IMR-90 (cell line): ENCODE results near the gene CMIP. TPM values are rescaled to one million over a fixed set of nuclear protein-coding genes. Genes with fewer than 3 reads are reported as not detected.
A peak's percentile ranks its signal among the peaks of the same experiment; 100 is the strongest.

Experiments
- ATAC-seq: fragments of 200-7000 bp; cut with Tn5 transposase; 2 replicates; pipeline ENCODE4 v1.9.1; 2020; ENCODE audit warnings: low read depth, mild to moderate bottlenecking, moderate library complexity
- BruUV-seq: library from RNA; stranded (reverse); fragments of 400-500 nt; replicated peaks from 2 replicates; lab custom pipeline; 2021; lab: Mats Ljungman, UMichigan
- CTCF ChIA-PET: fragments of 300-600 bp; formaldehyde crosslinking; extraction: SDS; loops from one replicate; lab custom pipeline; 2021; ENCODE audit warnings: antibody characterized with exemption; lab: Yijun Ruan, JAX
- POLR2A ChIA-PET: fragments of 300-600 bp; sonication (Branson Sonifier 250); formaldehyde crosslinking; loops from one replicate; lab custom pipeline; 2022; ENCODE audit warnings: antibody characterized with exemption; ENCODE audit not compliant: unreplicated experiment; lab: Charles Lee
- DNase-seq: peaks from one replicate; pipeline ENCODE4 v3.0.0; 2013
- H2AFZ ChIP-seq: replicated peaks from 2 replicates; pipeline ENCODE3; 2013; ENCODE audit warnings: low read length, mild to moderate bottlenecking; ENCODE audit not compliant: poor library complexity
- H2AK5ac ChIP-seq: 2 replicates; pipeline ENCODE4 v1.6.1; 2013; ENCODE audit warnings: low read depth, low read length, inconsistent platforms
- H2AK9ac ChIP-seq: replicated peaks from 2 replicates; pipeline ENCODE3; 2013; ENCODE audit warnings: mild to moderate bottlenecking, low read depth, low read length, moderate library complexity; ENCODE audit not compliant: poor library complexity
- H2BK120ac ChIP-seq: 2 replicates; pipeline ENCODE4 v1.6.1; 2013; ENCODE audit warnings: low read depth, low read length, inconsistent platforms
- H2BK15ac ChIP-seq: 3 replicates; pipeline ENCODE4 v1.6.1; 2013; ENCODE audit warnings: low read depth, low read length, inconsistent platforms
- H2BK20ac ChIP-seq: 2 replicates; pipeline ENCODE4 v1.6.1; 2013; ENCODE audit warnings: low read depth, mild to moderate bottlenecking, inconsistent platforms, low read length, moderate library complexity
- H2BK5ac ChIP-seq: 2 replicates; pipeline ENCODE4 v1.6.1; 2013; ENCODE audit warnings: mild to moderate bottlenecking, low read depth, low read length, inconsistent platforms; ENCODE audit not compliant: poor library complexity, severe bottlenecking
- H3K14ac ChIP-seq: replicated peaks from 2 replicates; pipeline ENCODE4 v1.6.1; 2013; ENCODE audit warnings: low read depth, low read length, inconsistent platforms
- H3K18ac ChIP-seq: 2 replicates; pipeline ENCODE4 v1.6.1; 2013; ENCODE audit warnings: low read depth, low read length, control low read depth
- H3K23ac ChIP-seq: 2 replicates; pipeline ENCODE4 v1.6.1; 2013; ENCODE audit warnings: low read depth, low read length, inconsistent platforms
- H3K27ac ChIP-seq: 2 replicates; pipeline ENCODE4 v1.5.1; 2013; ENCODE audit warnings: mild to moderate bottlenecking, control low read depth, low read length; ENCODE audit not compliant: insufficient read depth
- H3K27me3 ChIP-seq: 2 replicates; pipeline ENCODE4 v1.6.1; 2013; ENCODE audit warnings: low read length; ENCODE audit not compliant: control insufficient read depth, insufficient read depth
- H3K36me3 ChIP-seq: 2 replicates; pipeline ENCODE4 v1.6.1; 2013; ENCODE audit warnings: low read length, mixed read lengths; ENCODE audit not compliant: control insufficient read depth, insufficient read depth
- H3K4ac ChIP-seq: 2 replicates; pipeline ENCODE4 v1.6.1; 2013; ENCODE audit warnings: low read depth, low read length, inconsistent platforms
- H3K4me1 ChIP-seq: 2 replicates; pipeline ENCODE4 v1.6.1; 2013; ENCODE audit warnings: low read length, mixed read lengths; ENCODE audit not compliant: control insufficient read depth, insufficient read depth
- H3K4me2 ChIP-seq: 2 replicates; pipeline ENCODE4 v1.6.1; 2013; ENCODE audit warnings: low read depth, mild to moderate bottlenecking, control low read depth, low read length, moderate library complexity
- H3K4me3 ChIP-seq: 2 replicates; pipeline ENCODE4 v1.5.1; 2013; ENCODE audit warnings: low read depth, mild to moderate bottlenecking, control low read depth, low read length, moderate library complexity; ENCODE audit not compliant: insufficient read depth
- H3K56ac ChIP-seq: 2 replicates; pipeline ENCODE4 v1.6.1; 2013; ENCODE audit warnings: low read length, inconsistent platforms; ENCODE audit not compliant: insufficient read depth; ENCODE audit errors: extremely low read depth
- H3K79me1 ChIP-seq, 2 experiments: 2 replicates each; pipeline ENCODE4 v1.6.1; 2013; ENCODE audit warnings: low read length in 2 of 2, inconsistent platforms in 1 of 2, low read depth in 1 of 2
- H3K9ac ChIP-seq: 2 replicates; pipeline ENCODE4 v1.6.1; 2013; ENCODE audit warnings: low read depth, low read length, control low read depth
- H3K9me1 ChIP-seq: 2 replicates; pipeline ENCODE4 v1.6.1; 2013; ENCODE audit warnings: low read length, inconsistent platforms; ENCODE audit not compliant: insufficient read depth
- H3K9me3 ChIP-seq: 2 replicates; pipeline ENCODE4 v1.6.1; 2013; ENCODE audit warnings: low read length; ENCODE audit not compliant: control insufficient read depth, insufficient read depth
- H4K20me1 ChIP-seq: 2 replicates; pipeline ENCODE4 v1.6.1; 2013; ENCODE audit warnings: low read length, inconsistent platforms; ENCODE audit not compliant: insufficient read depth
- H4K5ac ChIP-seq: 2 replicates; pipeline ENCODE4 v1.6.1; 2013; ENCODE audit warnings: mild to moderate bottlenecking, low read depth, low read length, control low read depth
- H4K8ac ChIP-seq, 2 experiments: 2 replicates each; pipeline ENCODE4 v1.6.1; 2013; ENCODE audit warnings: low read depth in 2 of 2, low read length in 2 of 2, control low read depth in 1 of 2, inconsistent platforms in 1 of 2
- H4K91ac ChIP-seq: 2 replicates; pipeline ENCODE4 v1.6.1; 2013; ENCODE audit warnings: low read depth, low read length, inconsistent platforms; ENCODE audit not compliant: insufficient read depth
- BHLHE40 ChIP-seq: fragments of 150-350 bp; IDR thresholded peaks from 2 replicates; pipeline ENCODE4 v1.6.1; 2016; ENCODE audit warnings: mild to moderate bottlenecking, low read depth, low read length
- CTCF ChIP-seq: conservative IDR thresholded peaks from 2 replicates; pipeline ENCODE4 v1.5.1; 2012; ENCODE audit warnings: mild to moderate bottlenecking, low read depth, low read length, improper control_type of control experiment
- FOS ChIP-seq: fragments of 150-350 bp; IDR thresholded peaks from 2 replicates; pipeline ENCODE4 v1.6.1; 2016; ENCODE audit warnings: low read depth, low read length
- MAFK ChIP-seq: IDR thresholded peaks from 2 replicates; pipeline ENCODE4 v1.6.1; 2012; ENCODE audit warnings: low read depth, low read length, improper control_type of control experiment
- MXI1 ChIP-seq: IDR thresholded peaks from 2 replicates; pipeline ENCODE4 v1.6.1; 2012; ENCODE audit warnings: low read depth, mild to moderate bottlenecking, low read length, moderate library complexity, borderline replicate concordance
- NFE2L2 ChIP-seq: fragments of 150-350 bp; IDR thresholded peaks from 2 replicates; pipeline ENCODE4 v1.6.1; 2016; ENCODE audit warnings: low read depth, mild to moderate bottlenecking, low read length
- POLR2A ChIP-seq: IDR thresholded peaks from 2 replicates; pipeline ENCODE4 v1.6.1; 2012; ENCODE audit warnings: mild to moderate bottlenecking, low read depth, low read length
- RAD21 ChIP-seq: IDR thresholded peaks from 2 replicates; pipeline ENCODE4 v1.6.1; 2012; ENCODE audit warnings: low read length, improper control_type of control experiment
- RCOR1 ChIP-seq: IDR thresholded peaks from 2 replicates; pipeline ENCODE4 v1.6.1; 2012; ENCODE audit warnings: mild to moderate bottlenecking, low read length, improper control_type of control experiment; ENCODE audit not compliant: insufficient replicate concordance
- RFX5 ChIP-seq: IDR thresholded peaks from 2 replicates; pipeline ENCODE4 v1.8.0; 2012; ENCODE audit warnings: low read depth, mild to moderate bottlenecking, low read length, moderate library complexity
- SMC3 ChIP-seq: fragments of 150-350 bp; IDR thresholded peaks from 2 replicates; pipeline ENCODE4 v1.6.1; 2016; ENCODE audit warnings: low read depth, mild to moderate bottlenecking, antibody characterized with exemption, low read length, moderate library complexity
- WGBS, 2 experiments: methylation state at CpG; one replicate each; pipeline versions ENCODE4 v1.1.5 to v1.1.7; 2013; ENCODE audit warnings: missing lambda C conversion rate in 2 of 2; ENCODE audit not compliant: insufficient read length in 1 of 2; ENCODE audit errors: extremely low coverage in 2 of 2; 5-methylcytosine and 5-hydroxymethylcytosine counted together
- dilution Hi-C: fragments of 300-500 bp; cut with HindIII; formaldehyde crosslinking; loops from one replicate; pipeline ENCODE4 v1.14.3; 2018; ENCODE audit warnings: low sequenced_read_pairs; ENCODE audit not compliant: unreplicated experiment
- in situ Hi-C: fragments of 300-500 bp; cut with MboI; formaldehyde crosslinking; loops from 3 replicates; pipeline ENCODE4 v1.14.3; 2019; ENCODE audit warnings: low sequenced_read_pairs, inconsistent platforms, mixed read lengths
- intact Hi-C: fragments of 100-400 bp; cut with micrococcal nuclease; formaldehyde crosslinking; loops from 2 replicates; pipeline ENCODE4 v1.10.0; 2022
- polyA plus RNA-seq, 3 experiments: library from polyadenylated mRNA; depleted of rRNA; stranded (reverse); fragments of >200 nt; gene quantifications; 2 replicates each; pipeline ENCODE4 v1.2.3, GENCODE V29; 2012; ENCODE audit warnings: low replicate concordance in 1 of 3
- total RNA-seq: library from RNA; depleted of rRNA; stranded (reverse); fragments of >200 nt; gene quantifications from 2 replicates; pipeline ENCODE4 v1.2.3, GENCODE V29; 2012
- TF ChIP-seq, protein P1 (sequence below): fragments of 150-350 bp; IDR thresholded peaks from 2 replicates; pipeline ENCODE4 v1.6.1; 2017; ENCODE audit warnings: mild to moderate bottlenecking, antibody characterized with exemption, low read length, low read depth

The CMIP gene
- total and polyA plus RNA-seq, 2 of the 4 experiments (the other 2 are of a cell fraction) = 3.2 to 11.6 TPM

GRCh38 chr16:81526199-81526598, 81.6 kb downstream of the CMIP start:
- ATAC-seq (peak; percentile 37), DNase-seq (peak; percentile 20)
- Histone ChIP-seq H3K4me1 (peaks cover 14% of the 10 kb centered on the region), H3K18ac (no peak overlapping the region), H2AFZ (no peak overlapping the region), H4K91ac (no peak overlapping the region), H2AK9ac (no peak overlapping the region), H3K9me1 (peaks cover 12% of the 10 kb centered on the region; the same call in 1 of the 2 replicates), H2BK15ac (no peak overlapping the region), H3K4me2 (no peak overlapping the region), H4K8ac (no peak overlapping the region), H2BK5ac (no peak overlapping the region), H3K79me1 (peaks cover 33 to 72% of the 10 kb centered on the region in 2 experiments), H3K23ac (no peak overlapping the region), H3K27ac (no peak overlapping the region), H3K4ac (no peak overlapping the region), H3K9ac (no peak overlapping the region), H3K56ac (no peak overlapping the region), H4K5ac (no peak overlapping the region), H2AK5ac (no peak overlapping the region), H2BK20ac (no peak overlapping the region), H3K36me3 (0 out of 2 replicates have a peak, but pooled peaks cover 2% of the 10 kb centered on the region), H3K27me3 (no peaks in the 10 kb centered on the region), H4K20me1 (peaks cover 60% of the 10 kb centered on the region), H3K14ac (no peak overlapping the region), H3K9me3 (no peaks in the 10 kb centered on the region), H2BK120ac (no peak overlapping the region), H3K4me3 (no peak overlapping the region)
- POLR2A ChIA-PET = no interaction called here
- no TSS peak for BruUV-seq
- dilution Hi-C loops = no loop called here
- in situ Hi-C loops = no loop called here
- CTCF ChIA-PET = interaction anchor here (0.5 kb wide), 1 partner anchor 95 kb away, joined by 3 read pairs; no protein-coding TSS in a partner anchor
- no peak for TF ChIP-seq CTCF
- no peak for TF ChIP-seq MXI1
- TF ChIP-seq BHLHE40 = no peak
- no peak for TF ChIP-seq FOS
- TF ChIP-seq RAD21 = no peak
- no peak for TF ChIP-seq POLR2A
- TF ChIP-seq RFX5 = no peak
- TF ChIP-seq NFE2L2 = no peak
- no peak for TF ChIP-seq MAFK
- TF ChIP-seq, protein P1, sequence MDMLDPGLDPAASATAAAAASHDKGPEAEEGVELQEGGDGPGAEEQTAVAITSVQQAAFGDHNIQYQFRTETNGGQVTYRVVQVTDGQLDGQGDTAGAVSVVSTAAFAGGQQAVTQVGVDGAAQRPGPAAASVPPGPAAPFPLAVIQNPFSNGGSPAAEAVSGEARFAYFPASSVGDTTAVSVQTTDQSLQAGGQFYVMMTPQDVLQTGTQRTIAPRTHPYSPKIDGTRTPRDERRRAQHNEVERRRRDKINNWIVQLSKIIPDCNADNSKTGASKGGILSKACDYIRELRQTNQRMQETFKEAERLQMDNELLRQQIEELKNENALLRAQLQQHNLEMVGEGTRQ = no peak
- no peak for TF ChIP-seq SMC3
- no peak for TF ChIP-seq RCOR1
- intact Hi-C loops = no loop called here
- no CpG with 5 or more reads among the region's 4 CpGs for WGBS, 2 experiments
